Immature natural killer cell (primary cell): ENCODE results near the gene DENND2C. TPM values are rescaled to one million over a fixed set of nuclear protein-coding genes. Genes with fewer than 3 reads are reported as not detected.

Source experiments
- DNase-seq, 3 donors: peaks; one replicate each; pipeline ENCODE4 v3.0.0; 2022; ENCODE audit warnings: mixed read lengths in 1 of 3
- H3K27ac Mint-ChIP-seq, 6 donors: one replicate each; pipeline ENCODE4 v1.8.0; 2020; ENCODE audit warnings: mixed read lengths in 6 of 6, mild to moderate bottlenecking in 5 of 6, inconsistent platforms in 4 of 6, moderate library complexity in 3 of 6
- H3K27me3 Mint-ChIP-seq, 3 donors: one replicate each; pipeline ENCODE4 v1.8.0; 2020 to 2021; ENCODE audit warnings: low read depth in 3 of 3, mild to moderate bottlenecking in 3 of 3, mixed read lengths in 3 of 3, moderate library complexity in 3 of 3, inconsistent platforms in 1 of 3
- H3K36me3 Mint-ChIP-seq, 3 donors: one replicate each; pipeline ENCODE4 v1.8.0; 2020; ENCODE audit warnings: mixed read lengths in 3 of 3, inconsistent platforms in 2 of 3, mild to moderate bottlenecking in 2 of 3
- H3K4me1 Mint-ChIP-seq, 2 donors: one replicate each; pipeline ENCODE4 v1.8.0; 2020; ENCODE audit warnings: inconsistent platforms in 2 of 2, mild to moderate bottlenecking in 2 of 2, mixed read lengths in 2 of 2, moderate library complexity in 1 of 2
- H3K4me3 Mint-ChIP-seq, 5 donors: one replicate each; pipeline ENCODE4 v1.8.0; 2020; ENCODE audit warnings: mild to moderate bottlenecking in 5 of 5, mixed read lengths in 5 of 5, inconsistent platforms in 3 of 5, moderate library complexity in 3 of 5
- H3K9me3 Mint-ChIP-seq, 6 donors: one replicate each; pipeline ENCODE4 v1.8.0; 2020; ENCODE audit warnings: mild to moderate bottlenecking in 6 of 6, mixed read lengths in 6 of 6, inconsistent platforms in 4 of 6, moderate library complexity in 3 of 6
- polyA plus RNA-seq, 3 donors: library from polyadenylated mRNA; unstranded; fragments of 300-500 nt; fragmentation: Illumina TruSeq; gene quantifications; one replicate each; pipeline ENCODE4 v1.2.3, GENCODE V29; 2021

DENND2C gene
- under 1 TPM; 0.28 to 0.81 (median 0.54) TPM for polyA plus RNA-seq

- Mint-ChIP-seq H3K9me3 (no peaks in the 10 kb centered on the region), H3K27me3 (peaks cover 0 to 9% (median 7%) of the 10 kb centered on the region in 3 donors), H3K36me3 (no peaks in the 10 kb centered on the region), H3K4me3 (peak within 1 kb of the TSS; percentile 90 to 98 (median 93)), H3K4me1 (peaks cover 11% of the 10 kb centered on the region in 2 donors), H3K27ac (peak within 1 kb of the TSS in 4 of 6 donors; percentile 60 to 83 (median 76))
- DNase-seq, result no peak
Observed at GRCh38 chr1:114669562-114670082, at the start of gene DENND2C. Gene DENND2C (minus strand): TSS chr1:114670049. CDS start chr1:114625984, 44,065 bp downstream.

GRCh38 chr1:114719424-114719787, 49.6 kb upstream of the DENND2C start:
- Mint-ChIP-seq H3K4me1 (peaks cover 19 to 24% of the 10 kb centered on the region in 2 donors), H3K36me3 (peaks cover 15 to 44% (median 22%) of the 10 kb centered on the region in 3 donors), H3K4me3 (no peak overlapping the region)

GRCh38 chr1:114718661-114719423, 49.0 kb upstream of the DENND2C start:
- H3K4me3 Mint-ChIP-seq, result peak overlapping the region in 1 of 5 donors; percentile 33
- no peaks in the 10 kb centered on the region for H3K9me3 Mint-ChIP-seq
- peaks cover 7 to 16% (median 9%) of the 10 kb centered on the region in 3 donors for H3K27me3 Mint-ChIP-seq
- H3K27ac Mint-ChIP-seq, result peak overlapping the region in 5 of 6 donors; percentile 28 to 65 (median 41)
- H3K4me1 Mint-ChIP-seq, result peaks cover 19 to 29% of the 10 kb centered on the region in 2 donors
- peaks cover 11 to 40% (median 16%) of the 10 kb centered on the region in 3 donors for H3K36me3 Mint-ChIP-seq
- no peak for DNase-seq

More at GRCh38 chr1:114719424-114719787, 49.6 kb upstream of the DENND2C start:
- no peak for DNase-seq
- peaks cover 7 to 16% (median 9%) of the 10 kb centered on the region in 3 donors for H3K27me3 Mint-ChIP-seq
- H3K9me3 Mint-ChIP-seq, result no peaks in the 10 kb centered on the region
- H3K27ac Mint-ChIP-seq, result peak overlapping the region in 3 of 6 donors; percentile 28 to 58 (median 41)

- peaks cover 21 to 37% of the 10 kb centered on the region in 2 donors for H3K4me1 Mint-ChIP-seq
- H3K36me3 Mint-ChIP-seq, result peaks cover 10 to 34% (median 13%) of the 10 kb centered on the region in 3 donors
- no peaks in the 10 kb centered on the region for H3K9me3 Mint-ChIP-seq
- H3K27ac Mint-ChIP-seq, result peak within 1 kb of the TSS; percentile 97 to 99 (median 99)
- peak within 1 kb of the TSS; percentile 92 to 99 (median 97) for H3K4me3 Mint-ChIP-seq
- peaks cover 6 to 16% (median 7%) of the 10 kb centered on the region in 3 donors for H3K27me3 Mint-ChIP-seq
- DNase-seq, result peak; percentile 93 to 94 (median 94)
Observed at GRCh38 chr1:114716304-114717170, 46.7 kb upstream of the DENND2C start, which contains the start of gene NRAS. Gene NRAS (minus strand): TSS chr1:114716771. CDS start chr1:114716160, 611 bp downstream.

GRCh38 chr1:114715952-114716303, 46.1 kb upstream of the DENND2C start:
- H3K27me3 Mint-ChIP-seq, result peaks cover 6 to 16% (median 7%) of the 10 kb centered on the region in 3 donors
- H3K4me1 Mint-ChIP-seq, result peaks cover 21 to 37% of the 10 kb centered on the region in 2 donors
- H3K4me3 Mint-ChIP-seq, result peak overlapping the region; percentile 92 to 99 (median 97)
- no peaks in the 10 kb centered on the region for H3K9me3 Mint-ChIP-seq
- peak overlapping the region; percentile 97 to 99 (median 99) for H3K27ac Mint-ChIP-seq
- H3K36me3 Mint-ChIP-seq, result peaks cover 6 to 30% (median 13%) of the 10 kb centered on the region in 3 donors
- no peak for DNase-seq

GRCh38 chr1:114712977-114713376, 43.1 kb upstream of the DENND2C start:
- no peak for DNase-seq
- H3K9me3 Mint-ChIP-seq, result no peaks in the 10 kb centered on the region
- H3K4me3 Mint-ChIP-seq, result no peak overlapping the region

GRCh38 chr1:114710360-114710759, 40.5 kb upstream of the DENND2C start:
- peaks cover 4 to 17% of the 10 kb centered on the region in 2 donors for H3K4me1 Mint-ChIP-seq
- no peaks in the 10 kb centered on the region for H3K9me3 Mint-ChIP-seq
- peak overlapping the region in 1 of 5 donors; percentile 26 for H3K4me3 Mint-ChIP-seq
- no peaks in the 10 kb centered on the region for H3K27me3 Mint-ChIP-seq
- H3K36me3 Mint-ChIP-seq, result peaks cover 23 to 31% (median 27%) of the 10 kb centered on the region in 3 donors
- H3K27ac Mint-ChIP-seq, result no peak overlapping the region
- no peak for DNase-seq

More at GRCh38 chr1:114712977-114713376, 43.1 kb upstream of the DENND2C start:
- Mint-ChIP-seq H3K27ac (no peak overlapping the region), H3K4me1 (peaks cover 21 to 37% of the 10 kb centered on the region in 2 donors), H3K27me3 (peaks cover 6 to 15% (median 7%) of the 10 kb centered on the region in 3 donors), H3K36me3 (peaks cover 13 to 17% (median 14%) of the 10 kb centered on the region in 3 donors)

GRCh38 chr1:114707604-114708003, 37.8 kb upstream of the DENND2C start:
- no peak overlapping the region for H3K4me3 Mint-ChIP-seq
- no peaks in the 10 kb centered on the region for H3K4me1 Mint-ChIP-seq
- no peak for DNase-seq
- H3K9me3 Mint-ChIP-seq, result no peaks in the 10 kb centered on the region
- no peaks in the 10 kb centered on the region for H3K27me3 Mint-ChIP-seq
- peak overlapping the region in 2 of 6 donors; percentile 40 to 55 for H3K27ac Mint-ChIP-seq
- H3K36me3 Mint-ChIP-seq, result peaks cover 21 to 28% (median 23%) of the 10 kb centered on the region in 3 donors

GRCh38 chr1:114703242-114703641, 33.4 kb upstream of the DENND2C start:
- H3K9me3 Mint-ChIP-seq, result no peaks in the 10 kb centered on the region
- H3K36me3 Mint-ChIP-seq, result peaks cover 14 to 20% (median 15%) of the 10 kb centered on the region in 3 donors
- H3K27ac Mint-ChIP-seq, result no peak overlapping the region
- H3K4me3 Mint-ChIP-seq, result no peak overlapping the region
- no peaks in the 10 kb centered on the region for H3K4me1 Mint-ChIP-seq
- no peaks in the 10 kb centered on the region for H3K27me3 Mint-ChIP-seq
- DNase-seq, result no peak

GRCh38 chr1:114702737-114703136, 32.9 kb upstream of the DENND2C start:
- peaks cover 13 to 16% (median 13%) of the 10 kb centered on the region in 3 donors for H3K36me3 Mint-ChIP-seq
- no peaks in the 10 kb centered on the region for H3K4me1 Mint-ChIP-seq
- H3K4me3 Mint-ChIP-seq, result no peak overlapping the region
- no peak for DNase-seq
- H3K9me3 Mint-ChIP-seq, result no peaks in the 10 kb centered on the region
- no peaks in the 10 kb centered on the region for H3K27me3 Mint-ChIP-seq
- no peak overlapping the region for H3K27ac Mint-ChIP-seq

- DNase-seq, result no peak
- no peaks in the 10 kb centered on the region for H3K4me1 Mint-ChIP-seq
- no peak overlapping the region for H3K4me3 Mint-ChIP-seq
- no peak overlapping the region for H3K27ac Mint-ChIP-seq
- peaks cover 5 to 8% (median 6%) of the 10 kb centered on the region in 3 donors for H3K36me3 Mint-ChIP-seq
- H3K27me3 Mint-ChIP-seq, result peaks cover 0 to 4% (median 2%) of the 10 kb centered on the region in 3 donors
- no peaks in the 10 kb centered on the region for H3K9me3 Mint-ChIP-seq
Observed at GRCh38 chr1:114701931-114702330, 32.1 kb upstream of the DENND2C start.

GRCh38 chr1:114700036-114700600, 30.3 kb upstream of the DENND2C start:
- H3K27me3 Mint-ChIP-seq, result peaks cover 0 to 4% (median 3%) of the 10 kb centered on the region in 3 donors
- H3K4me1 Mint-ChIP-seq, result no peaks in the 10 kb centered on the region
- no peak overlapping the region for H3K4me3 Mint-ChIP-seq
- no peak overlapping the region for H3K27ac Mint-ChIP-seq
- DNase-seq, result no peak
- peaks cover 0 to 4% (median 3%) of the 10 kb centered on the region in 3 donors for H3K36me3 Mint-ChIP-seq
- H3K9me3 Mint-ChIP-seq, result no peaks in the 10 kb centered on the region

- Mint-ChIP-seq H3K9me3 (no peaks in the 10 kb centered on the region), H3K27ac (no peak overlapping the region), H3K27me3 (peaks cover 0 to 6% (median 3%) of the 10 kb centered on the region in 3 donors), H3K4me3 (no peak overlapping the region), H3K4me1 (no peaks in the 10 kb centered on the region), H3K36me3 (no peaks in the 10 kb centered on the region)
- no peak for DNase-seq
Observed at GRCh38 chr1:114696810-114697209, 27.0 kb upstream of the DENND2C start.
